Stimulated activated naive CD4-positive, alpha-beta T cell (primary cell): ENCODE measurements around the gene FLYWCH2.
"Not testable (repeated sequence)": the region's sequence is repeated elsewhere in the genome, so short reads cannot be mapped to it uniquely, and the experiment has no call there.

Experiments
- DNase-seq, 6 experiments: peaks; one replicate each; lab custom pipeline; 2025; lab: John Stamatoyannopoulos, UW

The FLYWCH2 gene

DNA sequence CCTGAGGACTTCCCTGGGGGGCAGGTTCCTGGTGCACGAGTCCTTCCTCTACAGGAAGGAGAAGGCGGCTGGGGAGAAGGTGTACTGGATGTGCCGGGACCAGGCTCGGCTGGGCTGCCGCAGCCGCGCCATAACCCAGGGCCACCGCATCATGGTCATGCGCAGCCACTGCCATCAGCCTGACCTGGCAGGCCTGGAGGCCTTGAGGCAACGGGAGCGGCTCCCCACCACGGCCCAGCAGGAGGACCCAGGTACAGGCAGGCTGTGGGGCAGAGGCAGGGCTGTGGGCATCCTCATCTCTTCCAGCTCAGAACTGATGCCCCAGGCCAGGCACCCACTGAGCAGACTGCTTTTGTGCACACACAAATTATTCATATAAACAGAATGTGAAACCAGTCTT lies 55.2 kb downstream of the FLYWCH2 start:
- DNase-seq: no peak

DNA sequence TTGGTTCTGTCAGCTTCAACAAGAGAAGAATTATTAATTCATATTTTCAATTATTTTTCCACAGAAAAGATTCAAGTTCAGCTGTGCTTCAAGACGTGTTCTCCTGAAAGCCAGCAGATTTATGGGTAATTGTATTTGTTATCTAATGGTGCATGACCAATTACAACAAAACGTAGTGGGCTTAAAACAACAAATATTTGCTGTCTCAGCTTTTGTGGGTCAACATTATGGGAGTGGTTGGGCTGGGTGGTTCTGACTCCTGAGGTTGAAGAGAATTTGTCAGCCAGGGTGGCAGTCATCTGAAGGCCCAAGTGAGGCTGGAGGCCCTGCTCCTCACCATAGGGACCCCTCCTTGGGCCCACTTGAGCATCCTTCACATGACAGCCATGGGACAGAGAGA lies 57.0 kb downstream of the FLYWCH2 start:
- DNase-seq: no peak

DNA sequence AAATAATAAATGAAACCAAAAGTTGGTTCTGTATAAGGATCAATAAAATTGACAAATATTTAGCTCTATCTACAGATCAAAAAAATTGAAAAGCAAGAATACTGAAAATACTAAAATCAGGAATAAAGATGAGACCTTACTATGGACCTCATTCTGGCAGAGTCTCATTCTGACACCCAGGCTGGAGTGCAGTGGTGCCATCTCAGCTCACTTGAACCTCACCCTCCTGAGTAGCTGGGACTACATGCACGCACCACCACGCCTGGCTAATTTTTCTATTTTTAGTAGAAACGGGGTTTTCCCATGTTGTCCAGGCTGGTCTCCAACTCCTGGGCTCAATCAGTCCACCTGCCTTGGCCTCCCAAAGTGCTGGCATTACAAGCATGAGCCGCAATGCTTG lies 59.0 kb downstream of the FLYWCH2 start:
- DNase-seq: no peak

DNA sequence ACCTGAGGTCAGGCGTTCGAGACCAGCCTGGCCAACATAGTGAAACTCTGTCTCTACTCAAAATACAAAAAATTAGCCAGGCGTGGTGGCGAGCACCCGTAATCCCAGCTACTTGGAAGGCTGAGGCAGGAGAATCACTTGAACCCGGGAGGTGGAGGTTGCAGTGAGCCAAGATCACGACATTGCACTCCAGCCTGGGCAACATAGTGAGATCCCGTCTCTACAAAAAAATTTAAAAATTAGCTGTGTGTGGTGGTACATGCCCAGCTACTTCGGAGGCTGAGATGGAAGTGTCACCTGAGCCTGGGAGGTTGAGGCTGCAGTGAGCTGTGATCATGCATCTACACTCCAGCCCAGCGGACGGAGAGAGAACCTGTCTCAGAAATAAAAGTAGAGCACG lies 60.7 kb downstream of the FLYWCH2 start:
- DNase-seq: not testable (repeated sequence)

GRCh38 chr16:2946649-2947048 lies 63.6 kb downstream of the FLYWCH2 start:
- no peak for DNase-seq
